Effector CD8-positive, alpha-beta T cell (primary cell): Measurements from ENCODE around the gene GMEB1.

Source experiments
- DNase-seq: peaks from one replicate; lab custom pipeline; 2025; lab: John Stamatoyannopoulos, UW

The GMEB1 gene

DNA sequence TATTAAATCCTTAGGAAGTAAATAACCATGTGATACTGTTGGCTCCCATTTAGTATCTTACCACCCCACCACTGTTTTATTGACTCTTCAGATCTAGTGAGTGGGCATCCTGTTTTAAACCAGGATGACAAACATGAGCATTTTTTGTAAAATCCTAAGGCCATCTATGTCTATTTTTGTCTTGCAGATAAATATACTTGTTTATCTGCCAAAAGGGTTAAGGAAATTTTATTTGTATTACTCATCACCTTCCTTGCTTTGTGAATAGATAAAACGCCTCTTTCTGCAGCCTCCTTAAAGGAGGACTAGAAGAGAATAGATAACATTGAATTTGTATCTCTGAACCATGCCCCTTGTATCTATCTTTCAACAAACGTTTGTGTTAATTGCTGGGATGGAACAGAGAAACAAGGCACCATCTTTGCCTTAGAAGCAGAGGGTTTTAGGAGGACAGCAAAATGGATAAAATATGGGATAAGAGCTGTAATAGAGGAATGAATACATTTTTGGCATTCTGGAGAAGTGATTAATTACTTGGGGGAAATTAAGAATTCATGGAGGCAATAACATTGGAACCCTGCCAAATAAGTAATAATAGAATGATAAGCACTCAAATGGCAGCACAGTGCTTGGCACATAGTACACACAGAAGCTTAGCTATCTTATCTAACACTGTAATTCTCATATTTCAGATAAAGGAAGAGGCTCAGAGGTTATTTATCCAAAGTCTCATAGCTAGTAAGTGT lies 82.9 kb downstream of the GMEB1 start:
- no peak for DNase-seq

- no peak for DNase-seq
These were observed 87.1 kb downstream of the GMEB1 start for GRCh38 chr1:28755701-28756100.

DNA sequence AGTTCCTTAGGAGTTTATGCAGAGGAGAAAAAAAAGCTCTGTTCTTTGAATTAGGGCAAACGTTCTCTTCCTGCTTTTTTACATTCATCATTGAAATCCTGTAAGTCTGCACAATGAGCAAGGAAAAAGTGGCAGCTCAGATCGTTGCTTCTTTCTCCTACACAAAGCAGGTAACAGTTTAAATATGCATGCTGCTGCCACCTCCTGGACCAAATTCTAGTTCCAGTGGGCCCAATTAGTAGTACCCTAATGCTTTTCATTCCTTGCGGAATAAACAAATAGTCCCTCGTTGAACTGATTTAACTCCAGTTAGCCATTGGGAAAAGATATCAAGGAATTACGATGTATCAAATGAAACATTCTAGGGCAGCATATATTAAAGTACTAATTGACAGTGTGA lies 88.3 kb downstream of the GMEB1 start:
- DNase-seq = no peak

DNA sequence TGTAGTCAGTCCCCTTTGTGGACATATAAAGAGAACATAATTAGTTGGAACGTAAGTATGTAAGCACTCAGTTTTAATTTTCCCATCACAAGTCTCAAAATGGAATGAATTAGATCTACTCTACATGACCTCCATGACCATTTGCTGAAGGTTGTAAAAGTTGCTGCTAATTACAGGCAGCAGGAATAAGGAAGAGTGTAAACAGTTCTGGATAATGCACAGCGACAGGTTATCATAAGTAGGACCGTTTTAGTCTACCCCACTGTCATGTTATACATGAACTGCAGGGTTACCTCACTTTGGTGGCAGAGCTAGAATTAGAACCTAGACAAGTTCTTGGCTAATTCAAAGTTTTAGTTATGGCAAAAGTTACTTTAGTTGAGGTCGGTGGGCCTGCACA lies 89.8 kb downstream of the GMEB1 start:
- DNase-seq = no peak

DNA sequence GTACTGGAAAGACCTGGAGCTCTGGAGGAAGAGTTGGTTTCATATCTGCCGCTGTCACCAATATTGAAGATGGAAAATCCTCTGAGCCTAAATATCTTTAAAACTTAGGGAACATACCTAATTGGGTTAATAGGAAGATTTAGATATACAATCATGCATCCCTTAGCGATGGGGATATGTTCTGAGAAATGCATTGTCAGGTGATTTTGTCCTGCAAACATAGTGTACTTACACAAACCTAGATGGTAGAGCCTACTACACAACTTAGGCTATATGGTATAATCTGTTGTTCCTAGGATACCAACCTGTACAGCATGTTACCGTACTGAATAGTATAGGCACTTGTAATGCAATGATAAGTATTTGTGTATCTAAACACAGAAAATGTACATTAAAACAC lies 90.7 kb downstream of the GMEB1 start:
- no peak for DNase-seq

DNA sequence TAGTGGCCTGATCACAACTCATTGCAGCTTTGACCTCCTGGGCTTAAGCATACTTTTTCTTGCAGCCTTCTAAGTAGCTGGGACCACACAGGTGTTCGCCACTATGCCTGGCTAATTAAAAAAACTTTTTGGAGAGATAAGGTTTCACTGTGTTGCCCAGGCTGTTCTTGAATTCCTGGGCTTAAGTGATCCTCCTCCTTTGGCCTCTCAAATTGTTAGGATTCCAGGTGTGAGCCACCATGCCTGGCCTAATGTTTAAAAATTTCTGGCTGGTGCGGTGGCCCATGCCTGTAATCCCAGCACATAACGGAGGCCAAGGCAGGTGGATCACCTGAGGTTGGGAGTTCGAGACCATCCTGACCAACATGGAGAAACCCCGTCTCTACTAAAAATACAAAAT lies 92.6 kb downstream of the GMEB1 start:
- no peak for DNase-seq

GRCh38 chr1:28766532-28767183 lies 98.1 kb downstream of the GMEB1 start:
- DNase-seq = no peak
